HG02610 (cell line): ENCODE results near the gene LDB2.

Experiments used
- ATAC-seq: cut with Tn5 transposase; IDR thresholded peaks from one replicate; pipeline ENCODE4 v1.9.1; 2021; ENCODE audit warnings: mild to moderate bottlenecking, moderate library complexity; ENCODE audit not compliant: unreplicated experiment

LDB2 gene

GRCh38 chr4:16726368-16727050 is 171.9 kb downstream of the LDB2 start:
- no peak for ATAC-seq

DNA sequence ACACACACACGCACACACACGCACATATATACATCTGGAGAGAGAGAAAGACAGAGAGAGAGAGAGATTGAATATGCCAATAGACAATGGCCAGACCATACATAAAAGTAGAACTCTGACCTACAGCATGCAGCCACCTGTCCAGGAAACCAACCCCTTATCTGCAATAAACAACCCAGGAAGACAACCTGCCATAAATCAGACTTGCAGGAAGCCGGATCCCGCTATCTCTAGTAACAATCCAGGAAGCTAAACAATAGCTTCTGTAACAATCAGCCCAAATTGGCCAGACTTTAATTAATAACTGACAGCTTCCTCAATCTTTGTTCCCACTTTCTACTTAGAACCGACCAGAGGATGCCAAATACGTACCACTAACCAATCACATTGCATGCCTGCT is 173.2 kb downstream of the LDB2 start:
- ATAC-seq, result no peak

DNA sequence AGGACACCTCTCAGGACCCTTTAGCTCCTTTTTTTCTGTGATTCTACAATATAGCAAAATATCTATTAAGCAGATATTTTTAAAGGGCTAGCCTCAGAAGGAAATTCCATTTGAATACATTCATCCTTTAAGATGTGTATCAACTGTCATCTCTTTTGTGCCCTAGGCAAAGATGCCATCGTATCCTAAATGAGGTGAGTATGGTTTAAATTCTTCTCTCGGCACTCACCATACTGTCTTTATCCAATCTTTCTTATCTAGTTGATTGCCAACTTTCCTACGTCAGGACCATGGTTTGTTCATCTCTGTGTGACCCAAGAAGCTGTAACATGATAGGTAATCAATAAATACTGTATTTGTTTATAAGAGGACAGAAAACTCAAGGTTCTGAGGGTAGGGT is 176.0 kb downstream of the LDB2 start:
- no peak for ATAC-seq

DNA sequence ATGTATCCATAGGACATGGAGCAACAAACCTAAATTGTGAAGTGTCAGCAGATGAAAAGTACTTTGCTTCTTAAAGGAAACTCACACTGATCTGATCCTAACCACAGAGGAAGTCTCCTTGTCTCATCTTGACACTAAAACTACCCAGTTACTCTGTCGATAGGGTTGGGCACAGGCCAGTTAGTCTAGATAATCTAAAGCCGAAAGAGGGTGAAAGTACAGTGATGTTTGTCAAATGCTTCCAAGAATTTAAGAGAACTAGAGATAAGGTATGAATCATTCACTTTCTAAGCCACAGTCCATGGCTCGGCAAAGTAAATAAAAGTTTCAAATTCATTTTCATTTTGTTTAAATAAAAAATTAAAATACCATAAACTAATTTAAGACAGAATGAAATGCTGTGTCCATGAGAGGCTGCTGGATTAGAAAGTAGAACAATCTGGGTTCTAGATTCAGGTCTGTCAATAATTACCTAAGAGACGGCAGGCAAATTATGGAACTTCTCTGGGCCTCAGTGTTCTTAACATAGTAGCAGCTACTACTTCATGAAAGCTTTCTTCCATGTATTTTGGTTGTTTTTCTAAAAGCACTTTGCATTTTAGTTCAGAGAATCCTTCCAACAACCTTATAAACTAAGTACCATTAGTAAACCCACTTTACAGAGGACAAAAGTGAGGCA is 176.7 kb downstream of the LDB2 start:
- no peak for ATAC-seq

GRCh38 chr4:16720761-16721160 is 177.7 kb downstream of the LDB2 start:
- ATAC-seq, result no peak

DNA sequence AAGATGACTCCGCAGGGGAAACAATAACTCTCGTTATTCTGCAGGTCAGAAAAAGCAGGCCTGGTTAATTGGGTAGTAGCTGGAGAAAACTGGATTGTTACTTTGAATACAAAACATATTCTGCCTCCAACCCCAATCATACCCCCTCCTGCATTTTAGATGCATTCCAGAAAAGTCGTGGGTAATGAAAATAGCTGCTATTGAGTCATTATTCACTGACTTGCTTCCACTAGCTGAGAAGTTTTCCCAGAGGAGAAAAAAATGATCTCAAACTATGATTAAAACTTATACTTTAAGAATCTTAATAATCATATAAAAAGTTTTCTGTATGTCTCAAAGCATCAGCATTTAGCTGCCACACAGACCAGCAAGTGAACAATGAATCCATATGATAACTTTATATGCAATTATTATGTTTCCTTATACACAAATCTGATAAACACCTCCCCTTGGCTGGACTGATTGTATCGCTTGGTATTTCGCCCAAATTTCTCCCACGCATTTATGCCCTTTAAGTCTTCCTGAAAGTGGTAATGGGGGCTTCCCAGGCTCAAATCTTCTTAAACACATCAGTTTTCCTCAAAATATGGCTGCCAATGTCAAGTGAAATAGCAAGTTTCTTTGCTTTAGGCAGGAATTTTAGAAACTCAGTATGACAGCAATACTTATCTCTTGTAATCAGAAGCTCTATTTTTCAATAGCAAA is 181.0 kb downstream of the LDB2 start:
- ATAC-seq, result no peak

GRCh38 chr4:16715482-16715881 is 183.0 kb downstream of the LDB2 start:
- ATAC-seq, result no peak

DNA sequence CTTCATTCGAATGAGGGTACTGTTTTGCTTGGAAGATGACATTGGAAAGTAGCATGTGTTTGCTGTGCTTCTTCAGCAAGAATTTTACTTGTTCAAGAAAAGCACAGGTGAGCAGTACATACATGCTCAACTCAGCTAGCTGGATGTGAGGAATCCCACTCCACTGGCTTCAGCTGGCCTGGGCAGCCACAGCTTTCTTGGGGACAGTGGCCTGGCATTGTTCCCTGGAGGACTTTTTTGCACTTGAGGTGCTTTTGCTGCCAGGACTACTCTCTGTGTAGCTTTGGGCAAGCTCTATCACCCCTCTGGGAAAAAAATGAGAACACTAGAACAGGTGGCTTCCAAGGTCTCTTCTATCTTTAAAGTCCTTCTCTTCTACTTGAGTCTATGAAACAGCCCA is 184.3 kb downstream of the LDB2 start:
- ATAC-seq, result no peak

GRCh38 chr4:16713696-16714095 is 184.7 kb downstream of the LDB2 start:
- ATAC-seq, result no peak

- ATAC-seq, result no peak
Observed at GRCh38 chr4:16713271-16713670, 185.2 kb downstream of the LDB2 start.

- no peak for ATAC-seq
Observed at GRCh38 chr4:16710198-16710597, 188.2 kb downstream of the LDB2 start.

- no peak for ATAC-seq
Observed at GRCh38 chr4:16707874-16708273, 190.6 kb downstream of the LDB2 start.

DNA sequence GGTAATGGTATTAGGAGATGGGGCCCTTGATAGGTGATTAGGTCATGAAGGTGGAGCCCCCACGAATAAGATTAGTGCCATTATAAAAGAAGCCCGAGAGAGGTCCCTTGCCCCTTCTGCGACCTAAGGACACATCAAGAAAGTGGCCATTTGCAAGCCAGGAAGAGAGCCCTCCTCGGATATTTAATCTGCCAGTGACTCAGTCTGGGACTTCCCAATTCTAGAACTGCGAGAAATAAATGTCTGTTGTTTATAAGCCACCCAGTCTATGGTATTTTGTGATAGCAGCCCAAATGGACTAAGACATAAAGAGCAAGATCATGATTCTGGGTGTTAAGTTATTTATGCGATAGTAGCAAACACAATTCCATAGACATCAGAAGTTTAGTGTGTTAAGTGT is 192.2 kb downstream of the LDB2 start:
- ATAC-seq, result no peak

DNA sequence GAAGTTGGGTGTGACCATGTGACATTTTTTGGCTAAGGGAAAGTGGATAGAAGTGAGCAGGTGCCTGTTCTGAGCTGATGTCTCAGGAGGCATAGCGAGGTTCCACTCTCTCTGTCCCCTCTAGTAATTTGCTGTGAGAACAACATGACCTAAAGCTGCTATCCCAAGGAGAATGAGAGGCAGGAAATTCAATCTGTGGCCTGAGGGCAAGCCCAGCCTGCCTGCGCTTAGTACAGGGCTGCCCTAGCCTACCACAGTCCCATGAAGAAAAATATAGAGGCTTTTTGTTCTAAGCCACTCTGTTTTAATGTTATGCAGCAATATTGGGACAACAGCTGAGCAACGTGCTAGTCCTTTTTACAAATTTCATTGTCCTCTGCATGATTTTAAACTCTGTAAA is 193.1 kb downstream of the LDB2 start:
- no peak for ATAC-seq

- no peak for ATAC-seq
Observed at GRCh38 chr4:16704489-16704888, 194.0 kb downstream of the LDB2 start.

GRCh38 chr4:16695896-16696295 is 202.5 kb downstream of the LDB2 start:
- no peak for ATAC-seq

GRCh38 chr4:16694884-16695276 is 203.6 kb downstream of the LDB2 start:
- ATAC-seq, result no peak

GRCh38 chr4:16694173-16694883 is 204.1 kb downstream of the LDB2 start:
- ATAC-seq, result no peak

DNA sequence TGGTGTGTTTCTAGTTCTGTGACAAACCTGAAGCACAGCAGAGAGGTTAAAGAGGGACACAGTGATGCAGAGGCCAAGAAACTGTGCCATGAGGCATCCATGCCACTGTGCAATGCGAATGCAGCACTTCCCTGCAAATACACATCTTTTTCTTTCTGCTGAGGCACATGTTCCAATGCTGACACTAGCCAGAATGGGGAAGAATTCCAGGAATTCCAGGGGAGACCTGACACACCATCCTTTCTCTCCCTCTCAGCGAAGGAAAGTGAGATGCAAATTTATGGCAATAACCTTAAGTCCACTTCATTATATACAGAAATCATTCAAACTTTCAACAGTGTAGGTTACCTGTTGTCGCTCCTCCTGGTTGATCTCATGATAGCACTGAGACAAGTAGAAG is 204.8 kb downstream of the LDB2 start:
- ATAC-seq, result no peak

DNA sequence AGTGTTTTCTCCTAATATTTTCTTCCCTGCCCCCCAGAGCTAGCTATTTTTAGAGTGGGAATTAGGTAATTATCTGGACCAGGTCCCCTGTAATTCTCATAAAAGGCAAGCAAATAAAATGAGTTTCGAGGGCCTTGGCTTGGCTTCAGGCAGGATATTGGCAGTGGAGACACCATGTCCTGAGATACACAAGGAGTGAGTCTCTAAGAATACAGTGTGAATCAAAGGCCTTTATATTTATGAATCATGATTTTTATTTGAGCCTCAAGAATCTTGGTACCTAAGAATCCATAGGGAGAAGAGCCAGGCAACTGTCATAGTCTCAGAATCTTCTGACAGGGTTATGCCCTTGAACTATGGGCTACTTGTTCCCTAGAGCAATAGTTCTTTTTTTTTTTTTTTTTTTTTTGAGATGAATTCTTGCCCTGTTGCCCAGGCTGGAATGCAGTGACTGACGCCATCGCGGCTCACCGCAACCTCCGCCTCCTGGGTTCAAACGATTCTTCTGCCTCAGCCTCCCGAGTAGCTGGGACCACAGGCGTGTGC is 205.4 kb downstream of the LDB2 start:
- no peak for ATAC-seq

GRCh38 chr4:16692524-16692923 is 205.9 kb downstream of the LDB2 start:
- ATAC-seq, result no peak
